ENCODE data around the gene TCIRG1.

DNA sequence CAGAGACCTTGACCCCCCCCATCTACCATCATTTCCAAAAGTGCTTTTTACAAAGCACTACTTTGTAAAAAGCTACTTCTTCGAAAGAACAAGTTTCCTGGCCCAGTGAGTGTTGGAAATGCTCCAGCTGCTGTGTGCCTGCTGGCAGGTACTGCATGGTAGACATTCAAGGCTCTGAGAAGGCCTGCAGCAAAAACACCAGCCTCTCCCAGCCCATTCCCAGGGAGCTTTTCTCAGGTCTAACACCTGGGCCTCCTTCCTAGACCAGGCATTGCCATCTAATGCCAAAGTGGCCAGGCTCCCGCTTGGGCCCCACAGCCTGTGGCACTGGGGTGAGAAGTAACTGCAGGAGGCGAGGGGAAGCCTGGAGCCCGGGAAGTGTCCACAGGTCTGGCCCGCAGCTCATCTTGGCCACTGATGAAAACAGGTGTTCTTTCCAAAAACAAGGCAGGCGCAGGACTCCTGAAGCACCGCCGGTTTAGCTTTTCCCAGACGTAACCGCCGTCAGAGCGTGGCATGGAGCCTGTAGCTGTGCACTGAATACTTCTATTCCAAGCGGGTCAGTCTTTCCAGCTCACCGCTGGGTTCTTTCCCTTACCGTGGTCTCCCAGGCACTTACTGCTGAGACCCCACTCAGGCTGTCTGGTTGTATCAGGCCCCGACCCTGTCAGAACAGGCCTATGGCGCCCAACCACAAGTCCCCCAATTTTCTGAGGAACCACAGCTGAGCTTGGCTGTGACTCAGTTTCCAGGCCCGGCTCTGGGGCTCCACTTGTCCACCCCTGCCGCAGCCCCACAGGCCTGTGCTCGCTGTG lies 1.2 kb upstream of the TCIRG1 start:
- TF ChIP-seq, protein P1, sequence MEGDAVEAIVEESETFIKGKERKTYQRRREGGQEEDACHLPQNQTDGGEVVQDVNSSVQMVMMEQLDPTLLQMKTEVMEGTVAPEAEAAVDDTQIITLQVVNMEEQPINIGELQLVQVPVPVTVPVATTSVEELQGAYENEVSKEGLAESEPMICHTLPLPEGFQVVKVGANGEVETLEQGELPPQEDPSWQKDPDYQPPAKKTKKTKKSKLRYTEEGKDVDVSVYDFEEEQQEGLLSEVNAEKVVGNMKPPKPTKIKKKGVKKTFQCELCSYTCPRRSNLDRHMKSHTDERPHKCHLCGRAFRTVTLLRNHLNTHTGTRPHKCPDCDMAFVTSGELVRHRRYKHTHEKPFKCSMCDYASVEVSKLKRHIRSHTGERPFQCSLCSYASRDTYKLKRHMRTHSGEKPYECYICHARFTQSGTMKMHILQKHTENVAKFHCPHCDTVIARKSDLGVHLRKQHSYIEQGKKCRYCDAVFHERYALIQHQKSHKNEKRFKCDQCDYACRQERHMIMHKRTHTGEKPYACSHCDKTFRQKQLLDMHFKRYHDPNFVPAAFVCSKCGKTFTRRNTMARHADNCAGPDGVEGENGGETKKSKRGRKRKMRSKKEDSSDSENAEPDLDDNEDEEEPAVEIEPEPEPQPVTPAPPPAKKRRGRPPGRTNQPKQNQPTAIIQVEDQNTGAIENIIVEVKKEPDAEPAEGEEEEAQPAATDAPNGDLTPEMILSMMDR (IDR thresholded peaks at IDR 0.05) = no peak
- TF ChIP-seq POLR2A (IDR thresholded peaks at IDR 0.05) = peak in 1 of 2 donors; percentile 5

Measured in adrenal gland (tissue), 5 donors.